Dermis lymphatic vessel endothelial cell (primary cell): Measurements from ENCODE around the gene PDLIM5. TPM values are rescaled to one million over a fixed set of nuclear protein-coding genes. Genes with fewer than 3 reads are reported as not detected.

Source experiments
- total RNA-seq: library from RNA; depleted of rRNA; stranded (reverse); fragments of >200 nt; gene quantifications from 2 replicates; pipeline ENCODE4 v1.2.1, GENCODE V29; 2014

Gene PDLIM5, protein sequence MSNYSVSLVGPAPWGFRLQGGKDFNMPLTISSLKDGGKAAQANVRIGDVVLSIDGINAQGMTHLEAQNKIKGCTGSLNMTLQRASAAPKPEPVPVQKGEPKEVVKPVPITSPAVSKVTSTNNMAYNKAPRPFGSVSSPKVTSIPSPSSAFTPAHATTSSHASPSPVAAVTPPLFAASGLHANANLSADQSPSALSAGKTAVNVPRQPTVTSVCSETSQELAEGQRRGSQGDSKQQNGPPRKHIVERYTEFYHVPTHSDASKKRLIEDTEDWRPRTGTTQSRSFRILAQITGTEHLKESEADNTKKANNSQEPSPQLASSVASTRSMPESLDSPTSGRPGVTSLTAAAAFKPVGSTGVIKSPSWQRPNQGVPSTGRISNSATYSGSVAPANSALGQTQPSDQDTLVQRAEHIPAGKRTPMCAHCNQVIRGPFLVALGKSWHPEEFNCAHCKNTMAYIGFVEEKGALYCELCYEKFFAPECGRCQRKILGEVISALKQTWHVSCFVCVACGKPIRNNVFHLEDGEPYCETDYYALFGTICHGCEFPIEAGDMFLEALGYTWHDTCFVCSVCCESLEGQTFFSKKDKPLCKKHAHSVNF
- 75.5 and 105 TPM in 2 replicates for total RNA-seq

DNA sequence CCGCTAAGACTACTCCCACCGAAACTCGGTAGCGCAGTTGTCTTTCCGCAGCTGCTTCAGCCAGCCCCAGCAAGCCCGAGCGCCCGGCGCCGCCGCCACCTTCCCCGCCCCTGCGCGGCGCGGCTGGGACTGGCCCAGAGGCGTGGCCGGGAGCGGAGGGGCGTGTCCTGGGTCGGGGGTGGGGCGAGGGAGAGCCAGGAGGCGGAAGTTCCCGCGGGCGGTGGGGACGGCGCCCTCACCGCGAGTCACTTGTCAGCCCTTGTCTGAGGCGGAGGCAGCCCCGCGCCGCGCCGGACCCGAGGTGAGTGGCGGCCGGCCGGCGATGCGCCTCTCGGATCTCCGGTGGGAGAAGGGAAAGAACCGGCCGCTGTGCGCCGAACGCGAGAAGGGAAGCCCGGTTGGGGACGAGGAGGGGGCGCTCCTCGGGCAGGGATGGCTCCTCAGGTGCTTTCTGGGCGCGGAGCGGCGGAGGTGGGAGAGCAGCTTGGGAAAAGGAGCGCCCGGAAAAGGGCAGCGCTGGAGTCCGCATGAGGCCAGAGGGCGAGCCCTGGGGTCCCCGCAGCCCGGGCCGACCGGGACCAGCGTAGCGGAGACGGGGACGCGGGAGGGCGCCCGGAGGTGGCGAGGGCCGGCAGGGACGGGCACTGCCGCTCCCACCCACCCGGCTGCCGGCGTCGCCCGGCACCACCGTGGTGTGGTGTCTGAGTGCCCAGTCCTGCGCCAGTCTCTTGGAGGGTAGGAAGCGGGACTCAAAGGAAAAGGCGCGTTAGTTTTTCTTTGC lies at the start of gene PDLIM5:
Gene PDLIM5 (plus strand): TSS at position 248 of the 781 bp plus-strand sequence. CDS start 3,347 bp downstream, outside the sequence.

Other genes starting within 250 kb of the PDLIM5 start
- gene SMARCAD1, start 244.1 kb upstream of the PDLIM5 start, total RNA-seq = 29.3 and 45.1 TPM in 2 replicates
- not detected in 2 replicates for gene HPGDS, start 109.1 kb upstream of the PDLIM5 start, total RNA-seq